Tibial nerve (tissue), 4 donors: ENCODE measurements around the gene TLNRD1. TPM values are rescaled to one million over a fixed set of nuclear protein-coding genes. Genes with fewer than 3 reads are reported as not detected.
A peak's percentile ranks its signal among the peaks of the same experiment; 100 is the strongest.

Experiments
- DNase-seq, 2 donors: peaks; one replicate each; pipeline ENCODE4 v3.0.0-alpha.2; 2019; ENCODE audit warnings: low spot score in 2 of 2
- H3K27ac ChIP-seq, 4 donors: fragments of 200-600 bp; sonication (generic) in 3 of 4; one replicate each; pipeline ENCODE4 v1.5.1; 2017 to 2019; ENCODE audit warnings: mild to moderate bottlenecking in 1 of 4
- H3K27me3 ChIP-seq, 2 donors: fragments of 200-600 bp; sonication (generic) in 1 of 2; one replicate each; pipeline versions ENCODE4 v1.5.1 to v1.6.0; 2017 to 2019
- H3K36me3 ChIP-seq, 3 donors: fragments of 200-600 bp; sonication (generic); one replicate each; pipeline ENCODE4 v1.5.1; 2018 to 2019
- H3K4me1 ChIP-seq, 4 donors: fragments of 200-600 bp; sonication (generic) in 3 of 4; one replicate each; pipeline ENCODE4 v1.5.1; 2017 to 2019
- H3K4me3 ChIP-seq, 4 donors: fragments of 200-600 bp; sonication (generic) in 3 of 4; one replicate each; pipeline ENCODE4 v1.5.1; 2017 to 2019; ENCODE audit warnings: mild to moderate bottlenecking in 1 of 4, moderate library complexity in 1 of 4
- H3K9me3 ChIP-seq, 4 donors: fragments of 200-600 bp; sonication (generic) in 3 of 4; one replicate each; pipeline ENCODE4 v1.5.1; 2017 to 2019
- CTCF ChIP-seq, 5 experiments: fragments of 200-600 bp in 3 of 5; fragments of 450-650 bp in 2 of 5; sonication (generic) in 3 of 5; IDR thresholded peaks; one replicate each; pipeline ENCODE4 v1.5.1; 2016 to 2019; ENCODE audit warnings: antibody characterized with exemption in 5 of 5, mild to moderate bottlenecking in 3 of 5, moderate library complexity in 2 of 5
- EP300 ChIP-seq, 2 donors: sonication (generic); formaldehyde crosslinking; IDR thresholded peaks; one replicate each; pipeline ENCODE4 v1.6.1; 2017; ENCODE audit warnings: antibody characterized with exemption in 2 of 2, mild to moderate bottlenecking in 1 of 2
- POLR2A ChIP-seq, 2 donors: fragments of 450-650 bp; IDR thresholded peaks; one replicate each; pipeline ENCODE4 v1.6.1; 2017; ENCODE audit warnings: antibody characterized with exemption in 2 of 2, mild to moderate bottlenecking in 2 of 2, moderate library complexity in 2 of 2
- WGBS, 2 donors: methylation state at CpG; one replicate each; pipeline ENCODE4 v1.1.5; 2018; 5-methylcytosine and 5-hydroxymethylcytosine counted together
- total RNA-seq, 4 donors: library from RNA; depleted of rRNA; stranded (reverse); fragments of >200 nt; gene quantifications; one replicate each; pipeline ENCODE4 v1.1.0, GENCODE V29; 2016

The TLNRD1 gene
- total RNA-seq, 4 donors from 2014 or later = 18.8 to 46.5 (median 30.0) TPM

- WGBS, 2 donors = 63 to 80% methylated on average over 8 of the region's 8 CpGs
- TF ChIP-seq CTCF (IDR thresholded peaks at IDR 0.05) = no peak
- no peaks in the 10 kb centered on the region for H3K9me3 ChIP-seq
- H3K27me3 ChIP-seq = no peaks in the 10 kb centered on the region
- H3K4me3 ChIP-seq = no peak overlapping the region
- H3K4me1 ChIP-seq = peaks cover 0 to 29% (median 3%) of the 10 kb centered on the region in 4 donors
- DNase-seq = no peak
- H3K27ac ChIP-seq = no peak overlapping the region
- peaks cover 0 to 39% (median 3%) of the 10 kb centered on the region in 3 donors for H3K36me3 ChIP-seq
Observed at GRCh38 chr15:80979538-80980200, 21.1 kb upstream of the TLNRD1 start.

- H3K36me3 ChIP-seq = peaks cover 0 to 35% (median 3%) of the 10 kb centered on the region in 3 donors
Observed at GRCh38 chr15:80982205-80982604, 18.5 kb upstream of the TLNRD1 start.

GRCh38 chr15:80982839-80983238 lies 17.9 kb upstream of the TLNRD1 start:
- WGBS, 2 donors = 72 to 78% methylated on average over 5 of the region's 5 CpGs
- Histone ChIP-seq H3K4me1 (peaks cover 0 to 44% (median 3%) of the 10 kb centered on the region in 4 donors), H3K4me3 (no peak overlapping the region), H3K36me3 (peaks cover 0 to 35% (median 3%) of the 10 kb centered on the region in 3 donors), H3K9me3 (no peaks in the 10 kb centered on the region), H3K27me3 (no peaks in the 10 kb centered on the region), H3K27ac (no peak overlapping the region)
- no peak for DNase-seq
- TF ChIP-seq CTCF (IDR thresholded peaks at IDR 0.05) (no peak), POLR2A (IDR thresholded peaks at IDR 0.05) (no peak), EP300 (IDR thresholded peaks at IDR 0.05) (no peak)

More at GRCh38 chr15:80982205-80982604, 18.5 kb upstream of the TLNRD1 start:
- Histone ChIP-seq H3K27me3 (no peaks in the 10 kb centered on the region), H3K4me3 (no peak overlapping the region), H3K4me1 (peaks cover 0 to 44% (median 4%) of the 10 kb centered on the region in 4 donors), H3K9me3 (no peaks in the 10 kb centered on the region), H3K27ac (no peak overlapping the region)
- TF ChIP-seq CTCF (IDR thresholded peaks at IDR 0.05) = no peak
- TF ChIP-seq POLR2A (IDR thresholded peaks at IDR 0.05) = no peak
- no peak for TF ChIP-seq EP300 (IDR thresholded peaks at IDR 0.05)
- DNase-seq = no peak
- 79 to 85% methylated on average over 2 of the region's 2 CpGs for WGBS, 2 donors

- Histone ChIP-seq H3K4me1 (peaks cover 0 to 51% (median 10%) of the 10 kb centered on the region in 4 donors), H3K27me3 (no peaks in the 10 kb centered on the region), H3K9me3 (no peaks in the 10 kb centered on the region), H3K27ac (peak overlapping the region in 2 of 4 donors; percentile 44 to 66), H3K4me3 (no peak overlapping the region), H3K36me3 (peaks cover 0 to 17% (median under 1%) of the 10 kb centered on the region in 3 donors)
- peak in 1 of 2 donors; percentile 15 for TF ChIP-seq POLR2A (IDR thresholded peaks at IDR 0.05)
- TF ChIP-seq CTCF (IDR thresholded peaks at IDR 0.05) = no peak
- TF ChIP-seq EP300 (IDR thresholded peaks at IDR 0.05) = peak in 1 of 2 donors; percentile 53
- 63 to 69% methylated on average over 9 of the region's 9 CpGs for WGBS, 2 donors
- no peak for DNase-seq
Observed at GRCh38 chr15:80984856-80985255, 15.9 kb upstream of the TLNRD1 start.

- Histone ChIP-seq H3K27ac (no peak overlapping the region), H3K9me3 (no peaks in the 10 kb centered on the region), H3K27me3 (no peaks in the 10 kb centered on the region), H3K4me3 (no peak overlapping the region), H3K36me3 (peaks cover 0 to 8% (median 0%) of the 10 kb centered on the region in 3 donors), H3K4me1 (peaks cover 0 to 60% (median 18%) of the 10 kb centered on the region in 4 donors)
- DNase-seq = no peak
- whole genome bisulfite sequencing, 2 donors = 89 to 90% methylated on average over 5 of the region's 5 CpGs
- TF ChIP-seq POLR2A (IDR thresholded peaks at IDR 0.05) (no peak), CTCF (IDR thresholded peaks at IDR 0.05) (no peak), EP300 (IDR thresholded peaks at IDR 0.05) (no peak)
Observed at GRCh38 chr15:80985981-80986380, 14.7 kb upstream of the TLNRD1 start.
